Ishikawa (cell line): Measurements from ENCODE around the gene PKP4.

Experiments used
- EGR1 ChIP-seq: IDR thresholded peaks from 2 replicates; pipeline ENCODE4 v1.6.1; 2012
- EP300 ChIP-seq: IDR thresholded peaks from 2 replicates; pipeline ENCODE4 v1.6.1; 2012; ENCODE audit warnings: borderline replicate concordance
- NFIC ChIP-seq: IDR thresholded peaks from 2 replicates; pipeline ENCODE4 v1.6.1; 2012
- RAD21 ChIP-seq: IDR thresholded peaks from 2 replicates; pipeline ENCODE4 v1.6.1; 2012; ENCODE audit warnings: low read depth
- TEAD4 ChIP-seq: IDR thresholded peaks from 2 replicates; pipeline ENCODE4 v1.6.1; 2012
- YY1 ChIP-seq: IDR thresholded peaks from 2 replicates; pipeline ENCODE4 v1.6.1; 2012; ENCODE audit warnings: low read depth
- ZBTB7A ChIP-seq: IDR thresholded peaks from 2 replicates; pipeline ENCODE4 v1.6.1; 2012; ENCODE audit warnings: low read depth

GRCh38 chr2:158481116-158481515, 24.4 kb downstream of the PKP4 start:
- no peak for TF ChIP-seq EP300
- TF ChIP-seq NFIC = no peak
- no peak for TF ChIP-seq EGR1
- no peak for TF ChIP-seq ZBTB7A
- no peak for TF ChIP-seq TEAD4
- TF ChIP-seq RAD21 = no peak
- no peak for TF ChIP-seq YY1
